Measurements from ENCODE around the gene CHRNA5.
"Not testable (repeated sequence)": the region's sequence is repeated elsewhere in the genome, so short reads cannot be mapped to it uniquely, and the experiment has no call there.

Gene CHRNA5

DNA sequence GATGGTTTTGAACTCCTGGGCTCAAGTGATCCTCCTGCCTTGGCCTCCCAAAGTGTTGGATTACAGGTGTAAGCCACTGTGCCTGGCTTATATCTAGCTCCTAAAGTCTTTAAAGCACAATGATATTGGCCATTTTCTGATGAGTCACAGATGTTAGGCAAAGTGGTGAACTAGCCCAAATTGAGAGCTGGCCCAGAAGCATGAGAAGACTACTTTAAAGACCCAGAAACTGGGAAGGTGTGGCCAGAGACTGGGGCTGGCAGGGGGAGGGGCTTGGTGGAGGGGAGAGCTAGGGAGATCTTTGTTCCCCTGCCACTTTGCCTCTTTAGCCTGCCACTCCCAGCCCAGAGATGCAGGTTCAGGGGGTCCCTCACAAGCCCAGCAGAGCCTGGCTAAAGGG lies 33.9 kb downstream of the CHRNA5 start:
- TF ChIP-seq, protein P1, sequence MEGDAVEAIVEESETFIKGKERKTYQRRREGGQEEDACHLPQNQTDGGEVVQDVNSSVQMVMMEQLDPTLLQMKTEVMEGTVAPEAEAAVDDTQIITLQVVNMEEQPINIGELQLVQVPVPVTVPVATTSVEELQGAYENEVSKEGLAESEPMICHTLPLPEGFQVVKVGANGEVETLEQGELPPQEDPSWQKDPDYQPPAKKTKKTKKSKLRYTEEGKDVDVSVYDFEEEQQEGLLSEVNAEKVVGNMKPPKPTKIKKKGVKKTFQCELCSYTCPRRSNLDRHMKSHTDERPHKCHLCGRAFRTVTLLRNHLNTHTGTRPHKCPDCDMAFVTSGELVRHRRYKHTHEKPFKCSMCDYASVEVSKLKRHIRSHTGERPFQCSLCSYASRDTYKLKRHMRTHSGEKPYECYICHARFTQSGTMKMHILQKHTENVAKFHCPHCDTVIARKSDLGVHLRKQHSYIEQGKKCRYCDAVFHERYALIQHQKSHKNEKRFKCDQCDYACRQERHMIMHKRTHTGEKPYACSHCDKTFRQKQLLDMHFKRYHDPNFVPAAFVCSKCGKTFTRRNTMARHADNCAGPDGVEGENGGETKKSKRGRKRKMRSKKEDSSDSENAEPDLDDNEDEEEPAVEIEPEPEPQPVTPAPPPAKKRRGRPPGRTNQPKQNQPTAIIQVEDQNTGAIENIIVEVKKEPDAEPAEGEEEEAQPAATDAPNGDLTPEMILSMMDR (IDR thresholded peaks at IDR 0.05; ENCODE audit: low read depth, low read length), result no peak
- no peak for DNase-seq (ENCODE audit: extremely low read depth, low read depth)

DNA sequence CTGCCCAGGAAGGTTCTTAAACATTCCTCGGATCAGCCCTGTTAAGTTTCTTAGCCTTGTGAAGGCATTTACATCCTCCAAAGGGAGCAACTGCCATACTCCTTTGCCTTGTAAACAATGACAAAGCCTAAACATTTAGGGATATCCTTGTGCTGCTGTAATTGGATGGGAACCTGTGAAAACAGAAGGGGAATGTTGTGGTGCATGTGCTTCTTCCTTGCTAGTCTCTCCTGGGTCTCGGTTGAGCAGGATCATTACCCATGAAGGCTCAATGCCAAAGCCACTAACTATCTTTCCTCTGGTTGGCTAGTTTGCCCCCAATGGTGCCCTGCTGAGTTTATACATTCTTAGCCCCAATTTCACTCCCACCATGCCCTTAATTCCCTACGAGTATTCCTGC lies 38.1 kb downstream of the CHRNA5 start:
- TF ChIP-seq, protein P1 (IDR thresholded peaks at IDR 0.05; ENCODE audit: low read depth, low read length), result no peak
- no peak for DNase-seq (ENCODE audit: extremely low read depth, low read depth)

DNA sequence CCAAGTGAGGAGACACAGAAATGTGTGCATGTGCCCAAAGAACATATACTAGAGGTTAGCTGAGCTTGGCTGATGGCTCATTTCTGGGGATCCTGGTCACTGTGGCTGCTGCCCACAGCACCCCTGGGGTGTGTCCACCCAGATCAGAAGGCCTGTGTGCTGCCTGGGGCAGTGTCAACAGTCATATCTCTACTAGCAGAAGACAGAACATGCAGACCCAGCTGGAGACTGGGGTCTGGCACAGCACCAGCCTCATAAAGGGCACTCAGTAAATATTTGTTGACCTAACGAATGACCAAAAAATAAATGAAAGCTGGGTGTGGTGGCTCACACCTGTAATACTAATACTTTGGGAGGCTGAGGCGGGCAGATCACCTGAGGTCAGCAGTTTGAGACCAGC lies 39.1 kb downstream of the CHRNA5 start:
- TF ChIP-seq, protein P1 (IDR thresholded peaks at IDR 0.05; ENCODE audit: low read depth, low read length), result no peak
- DNase-seq (ENCODE audit: extremely low read depth, low read depth), result no peak

DNA sequence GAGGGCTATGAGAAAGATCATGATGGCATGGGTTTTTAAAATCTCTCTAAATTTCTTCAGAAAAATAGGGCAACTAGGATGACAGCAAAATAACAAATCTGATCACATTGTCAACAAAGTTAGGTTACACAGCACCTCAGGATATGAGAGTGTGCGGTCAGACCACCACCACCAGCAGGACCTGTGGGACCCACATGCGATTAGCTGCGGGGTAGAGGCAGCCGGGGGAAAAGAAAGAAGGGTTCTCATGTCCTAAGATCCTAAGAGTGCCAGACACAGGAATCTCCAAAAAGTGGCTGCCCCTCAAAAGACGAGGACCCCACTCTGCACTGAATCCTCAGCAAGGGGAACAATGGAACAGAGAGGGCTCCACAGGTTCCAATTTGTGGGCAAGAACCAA lies 39.9 kb downstream of the CHRNA5 start:
- no peak for DNase-seq (ENCODE audit: extremely low read depth, low read depth)
- TF ChIP-seq, protein P1 (IDR thresholded peaks at IDR 0.05; ENCODE audit: low read depth, low read length), result no peak

DNA sequence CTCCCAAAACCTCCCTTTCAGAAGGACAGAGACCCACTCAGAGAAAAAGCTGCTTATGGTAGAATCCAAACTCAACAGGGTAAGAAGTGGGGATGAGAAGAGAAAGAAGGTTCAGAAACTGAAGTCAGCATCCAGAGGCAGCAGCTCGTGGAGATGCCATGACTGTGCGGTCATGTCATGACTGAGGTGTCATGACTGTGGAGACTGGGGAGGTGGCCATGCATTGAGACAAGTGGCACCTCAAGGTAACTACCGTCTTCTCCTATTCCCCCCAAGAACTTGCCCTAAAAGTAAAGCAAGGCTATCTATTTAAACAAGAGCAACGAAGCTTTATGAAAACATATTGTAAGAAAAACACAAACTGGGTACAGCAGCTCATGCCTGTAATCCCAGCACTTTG lies 40.4 kb downstream of the CHRNA5 start:
- TF ChIP-seq, protein P1 (IDR thresholded peaks at IDR 0.05; ENCODE audit: low read depth, low read length), result no peak
- no peak for DNase-seq (ENCODE audit: extremely low read depth, low read depth)

DNA sequence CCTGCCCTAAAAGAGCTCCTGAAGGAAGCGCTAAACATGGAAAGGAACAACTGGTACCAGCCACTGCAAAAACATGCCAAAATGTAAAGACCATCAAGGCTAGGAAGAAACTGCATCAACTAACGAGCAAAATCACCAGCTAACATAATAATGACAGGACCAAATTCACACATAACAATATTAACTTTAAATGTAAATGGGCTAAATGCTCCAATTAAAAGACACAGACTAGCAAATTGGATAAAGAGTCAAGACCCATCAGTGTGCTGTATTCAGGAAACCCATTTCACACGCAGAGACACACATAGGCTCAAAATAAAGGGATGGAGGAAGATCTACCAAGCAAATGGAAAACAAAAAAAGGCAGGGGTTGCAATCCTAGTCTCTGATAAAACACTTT lies 44.2 kb downstream of the CHRNA5 start:
- not testable (repeated sequence) for DNase-seq (ENCODE audit: extremely low read depth, low read depth)

DNA sequence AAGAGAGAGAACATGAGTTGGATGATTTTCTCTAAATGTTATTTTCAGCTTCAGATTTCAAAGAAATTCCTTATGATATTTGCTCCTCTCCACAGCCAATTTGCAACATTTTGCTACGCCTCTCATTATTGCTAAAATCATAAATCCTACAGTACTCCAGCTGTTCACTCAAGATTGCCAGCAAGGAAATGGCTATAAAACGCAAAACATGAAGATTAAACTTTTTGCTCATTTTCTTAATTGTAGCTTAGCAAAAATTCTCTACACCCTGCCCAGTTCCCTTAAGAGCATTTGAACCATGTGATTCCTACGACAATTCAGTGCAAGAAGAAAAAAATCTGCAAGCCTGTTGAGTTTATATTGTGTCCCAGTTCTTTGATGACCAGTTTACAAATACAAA lies 48.7 kb downstream of the CHRNA5 start:
- TF ChIP-seq, protein P1 (IDR thresholded peaks at IDR 0.05; ENCODE audit: low read depth, low read length), result no peak
- DNase-seq (ENCODE audit: extremely low read depth, low read depth), result no peak

DNA sequence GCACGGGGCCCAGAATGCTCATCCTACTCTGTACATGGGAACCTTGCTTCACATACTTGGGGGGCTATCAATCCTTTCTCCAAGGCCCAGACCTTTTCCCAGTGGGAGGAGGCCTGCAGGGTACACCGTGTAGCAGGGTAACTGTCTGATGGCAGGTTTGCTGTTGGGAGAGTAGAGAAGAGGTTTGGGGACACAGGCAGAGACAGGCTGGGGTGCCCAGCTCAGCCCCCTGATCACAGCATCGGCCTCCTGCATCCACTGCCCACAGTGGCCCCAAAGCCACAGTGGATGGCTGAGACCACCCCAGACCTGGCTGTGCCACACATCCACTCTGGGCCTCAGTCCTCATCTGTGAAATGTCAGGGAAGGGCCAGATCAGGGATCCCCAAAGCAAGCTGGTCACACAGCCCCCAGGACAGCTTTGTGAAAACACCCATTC lies 49.9 kb downstream of the CHRNA5 start:
- TF ChIP-seq, protein P1 (IDR thresholded peaks at IDR 0.05; ENCODE audit: low read depth, low read length), result no peak
- DNase-seq (ENCODE audit: extremely low read depth, low read depth), result no peak
